Pancreas (tissue), 10 donors: Measurements from ENCODE around the gene OR6S1. TPM values are rescaled to one million over a fixed set of nuclear protein-coding genes. Genes with fewer than 3 reads are reported as not detected.
A peak's percentile ranks its signal among the peaks of the same experiment; 100 is the strongest.

Source experiments
- ATAC-seq, 4 donors: fragments of 200-7000 bp; cut with Tn5 transposase; one replicate each; pipeline versions ENCODE4 v1.8.0 to v1.9.1; 2020; ENCODE audit warnings: mild to moderate bottlenecking in 4 of 4, moderate library complexity in 4 of 4
- DNase-seq, 6 donors: peaks; one replicate each; pipeline ENCODE4 v3.0.0-alpha.2; 2020
- FAIRE-seq: peaks from 2 replicates; lab custom pipeline; 2012; peaks lifted over from hg19 to GRCh38; lab: Jason Lieb, UNC
- H3K27ac ChIP-seq, 4 donors: fragments of 200-600 bp; sonication (generic); 1 replicate in 3 of 4; 2 replicates in 1 of 4; pipeline versions ENCODE4 v1.5.0 to v1.8.0; 2020
- H3K27me3 ChIP-seq, 4 donors: fragments of 200-600 bp; one replicate each; pipeline ENCODE4 v1.8.0; 2021
- H3K36me3 ChIP-seq, 3 donors: fragments of 200-600 bp; sonication (generic) in 1 of 3; one replicate each; pipeline versions ENCODE4 v1.5.0 to v1.8.0; 2020 to 2021
- H3K4me1 ChIP-seq, 3 donors: fragments of 200-600 bp; one replicate each; pipeline ENCODE4 v1.8.0; 2021
- H3K4me3 ChIP-seq, 4 donors: fragments of 200-600 bp; sonication (generic) in 2 of 4; one replicate each; pipeline versions ENCODE4 v1.5.0 to v1.8.0; 2020 to 2021
- H3K9me3 ChIP-seq, 4 donors: fragments of 200-600 bp; one replicate each; pipeline ENCODE4 v1.8.0; 2021
- CTCF ChIP-seq, 4 donors: fragments of 200-600 bp; sonication (generic) in 3 of 4; IDR thresholded peaks; one replicate each; pipeline versions ENCODE4 v1.5.0 to v1.8.0; 2021; ENCODE audit warnings: antibody characterized with exemption in 4 of 4
- WGBS, 2 donors: extraction: QIAGEN DNeasy Blood & Tissue Kit; methylation state at CpG; one replicate each; pipeline ENCODE4 v1.1.7; 2013; 5-methylcytosine and 5-hydroxymethylcytosine counted together
- intact Hi-C, 3 donors: fragments of 100-400 bp; cut with DNase I; formaldehyde crosslinking; loops; one replicate each; pipeline versions ENCODE4 v1.11.1 to v1.14.2; 2022
- polyA plus RNA-seq, 2 donors: library from polyadenylated mRNA; stranded (reverse); fragments of 200-250 nt; gene quantifications; one replicate each; pipeline ENCODE4 v1.2.3, GENCODE V29; 2013
- total RNA-seq, 6 donors: library from RNA; stranded (reverse); fragmentation: NEBNext Ultra II Directional in 4 of 6; extraction: Animal tissue kit (Norgen Biotek cat#: 25700) in 4 of 6; gene quantifications; one replicate each; pipeline versions ENCODE4 v1.2.1 to v1.2.4, GENCODE V29; 2021 to 2023
- donor health status: healthy with polysubstance abuse.
- donor health status: DM: no; HTN: no; CAD: no; lungs with moderate emphysema.
- donor health status: DM: no; HTN: no; CAD: no.
- donor health status: control.
- donor health status: control.
- donor health status: Bipolar disorder and iron deficiency.
- donor health status: DM: yes; HTN: yes; CAD: no.
- donor health status: DM: no; HTN: no; CAD: no.
- donor health status: DM: no; HTN: no; CAD: no.
- donor health status: DM: yes; HTN: yes; CAD: no.

The OR6S1 gene
- total and polyA plus RNA-seq, 8 donors: not detected

DNA sequence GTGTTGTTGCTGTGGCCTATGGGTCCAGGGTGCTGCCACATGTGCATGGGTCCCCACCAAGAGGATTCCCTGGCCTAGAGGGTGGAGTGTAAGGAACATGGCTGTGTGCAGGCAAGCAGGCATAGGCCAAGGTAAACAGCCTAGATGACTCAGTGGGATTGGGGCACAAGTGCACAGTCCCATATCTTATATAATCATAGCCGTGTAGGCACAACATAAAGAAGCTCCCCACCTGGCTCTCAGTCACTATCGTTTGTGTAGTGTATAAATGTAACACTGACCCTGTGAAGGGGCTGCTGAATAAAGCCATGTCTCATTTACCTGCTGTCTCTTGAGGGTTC lies 34.6 kb downstream of the OR6S1 start:
- intact Hi-C loops: loop anchor here (5.0 to 10.0 kb wide), 2 partner anchors 282 to 285 kb away; no protein-coding TSS in a partner anchor
- ATAC-seq (no peak), FAIRE-seq (no peak)

GRCh38 chr14:20606190-20606901 lies 35.1 kb downstream of the OR6S1 start:
- no peak overlapping the region for H3K27ac ChIP-seq
- H3K27me3 ChIP-seq: no peaks in the 10 kb centered on the region
- no peaks in the 10 kb centered on the region for H3K36me3 ChIP-seq
- no peak overlapping the region for H3K4me3 ChIP-seq
- no peak for FAIRE-seq
- H3K4me1 ChIP-seq: peaks cover 0 to 8% (median 6%) of the 10 kb centered on the region in 3 donors
- ATAC-seq: no peak
- peak in 1 of 6 donors; percentile 35 for DNase-seq
- peak in 1 of 4 donors; percentile 19 for TF ChIP-seq CTCF (IDR thresholded peaks at IDR 0.05)
- WGBS, 2 donors: 38 to 40% methylated on average over 8 of the region's 8 CpGs
- intact Hi-C loops: loop anchor here (5.0 to 10.0 kb wide), 2 partner anchors 282 to 284 kb away; no protein-coding TSS in a partner anchor
- no peaks in the 10 kb centered on the region for H3K9me3 ChIP-seq

More for the DNA sequence above, 34.6 kb downstream of the OR6S1 start:
- H3K4me3 ChIP-seq: no peak overlapping the region
- H3K9me3 ChIP-seq: no peaks in the 10 kb centered on the region
- no peak overlapping the region for H3K27ac ChIP-seq
- no peak for DNase-seq
- no peak for TF ChIP-seq CTCF (IDR thresholded peaks at IDR 0.05)
- no peaks in the 10 kb centered on the region for H3K36me3 ChIP-seq
- WGBS, 2 donors: 49 to 57% methylated on average over 2 of the region's 2 CpGs
- H3K4me1 ChIP-seq: peaks cover 0 to 8% (median 6%) of the 10 kb centered on the region in 3 donors
- H3K27me3 ChIP-seq: no peaks in the 10 kb centered on the region

GRCh38 chr14:20603813-20604690 lies 37.4 kb downstream of the OR6S1 start:
- intact Hi-C loops: loop anchor here in 2 of 3 donors (10.0 kb wide), 1 partner anchor 279 kb away; no protein-coding TSS in a partner anchor

GRCh38 chr14:20602583-20602982 lies 38.9 kb downstream of the OR6S1 start:
- WGBS, 2 donors: 72 to 76% methylated on average over 9 of the region's 9 CpGs
- Histone ChIP-seq H3K27me3 (no peaks in the 10 kb centered on the region), H3K9me3 (no peaks in the 10 kb centered on the region), H3K4me1 (no peaks in the 10 kb centered on the region), H3K36me3 (no peaks in the 10 kb centered on the region), H3K27ac (no peak overlapping the region), H3K4me3 (no peak overlapping the region)
- no peak for DNase-seq
- no peak for FAIRE-seq
- intact Hi-C loops: loop anchor here in 2 of 3 donors (10.0 kb wide), 1 partner anchor 278 kb away; no protein-coding TSS in a partner anchor
- no peak for ATAC-seq
- no peak for TF ChIP-seq CTCF (IDR thresholded peaks at IDR 0.05)

More at GRCh38 chr14:20603813-20604690, 37.4 kb downstream of the OR6S1 start:
- no peak overlapping the region for H3K4me3 ChIP-seq
- FAIRE-seq (no peak), ATAC-seq (no peak), DNase-seq (no peak)
- no peaks in the 10 kb centered on the region for H3K36me3 ChIP-seq
- H3K27ac ChIP-seq: no peak overlapping the region
- H3K27me3 ChIP-seq: no peaks in the 10 kb centered on the region
- H3K4me1 ChIP-seq: no peaks in the 10 kb centered on the region
- no peaks in the 10 kb centered on the region for H3K9me3 ChIP-seq
- 71 to 82% methylated on average over 13 of the region's 13 CpGs for WGBS, 2 donors
- TF ChIP-seq CTCF (IDR thresholded peaks at IDR 0.05): no peak
